Activated CD4-positive, alpha-beta T cell treated with anti-CD3 and anti-CD28 coated beads, Interleukin-2, Interleukin-6, amounts not matched to agents 100 ng/mL and 50 ng/mL, durations not matched to agents 16 hours and 8 hours (primary cell): ENCODE results near the gene ARPC1A.

Experiments used
- DNase-seq: peaks from one replicate; pipeline ENCODE4 v3.0.0-alpha.2; 2020

ARPC1A gene

DNA sequence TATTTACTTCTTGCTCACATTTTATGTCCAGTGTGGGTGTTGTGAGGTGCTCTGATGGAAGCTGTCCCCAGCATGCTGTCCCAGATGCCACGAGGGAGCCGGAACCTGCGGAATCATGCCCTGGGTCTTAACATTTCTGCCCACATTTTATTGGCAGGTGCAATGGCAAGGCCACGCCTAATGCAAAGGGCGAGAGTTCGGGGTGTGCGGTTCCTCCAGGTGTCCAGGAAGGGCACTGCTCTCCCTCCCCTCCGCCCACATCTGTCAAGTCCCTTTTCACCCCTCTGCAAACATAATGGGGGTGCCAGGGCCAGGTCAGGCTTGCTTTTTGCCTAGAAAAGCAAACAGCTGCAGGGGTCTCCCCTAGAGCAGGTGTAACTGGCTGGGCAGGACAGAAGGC lies 66.3 kb downstream of the ARPC1A start:
- no peak for DNase-seq

DNA sequence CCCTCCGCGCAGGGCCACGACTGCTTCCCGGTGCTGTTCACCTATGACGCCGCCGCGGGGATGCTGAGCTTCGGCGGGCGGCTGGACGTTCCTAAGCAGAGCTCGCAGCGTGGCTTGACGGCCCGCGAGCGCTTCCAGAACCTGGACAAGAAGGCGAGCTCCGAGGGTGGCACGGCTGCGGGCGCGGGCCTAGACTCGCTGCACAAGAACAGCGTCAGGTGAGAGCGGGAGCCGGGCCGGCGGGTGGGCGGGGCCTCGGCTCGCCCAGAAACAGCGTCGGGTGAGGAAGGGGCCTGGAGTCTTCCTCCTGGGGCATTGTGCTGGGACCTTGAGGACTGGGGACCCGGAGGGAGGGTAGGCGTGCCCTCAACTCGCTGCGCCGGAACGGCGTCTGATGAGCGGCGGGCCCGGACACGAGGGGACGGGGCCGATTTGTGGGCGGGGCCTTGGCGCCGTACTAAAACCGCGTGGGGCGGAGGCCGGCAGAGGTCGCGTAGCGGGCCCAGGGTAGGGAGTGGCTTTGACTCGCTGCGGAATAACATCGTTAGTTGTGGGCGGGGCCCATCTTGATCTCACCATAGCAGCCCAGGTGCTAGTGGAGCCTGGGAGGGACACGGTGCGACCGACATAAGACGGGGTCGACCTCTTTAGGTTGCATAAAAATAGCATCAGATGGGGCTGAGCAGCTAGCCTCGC lies 67.1 kb downstream of the ARPC1A start:
- DNase-seq: peak; percentile 84

DNA sequence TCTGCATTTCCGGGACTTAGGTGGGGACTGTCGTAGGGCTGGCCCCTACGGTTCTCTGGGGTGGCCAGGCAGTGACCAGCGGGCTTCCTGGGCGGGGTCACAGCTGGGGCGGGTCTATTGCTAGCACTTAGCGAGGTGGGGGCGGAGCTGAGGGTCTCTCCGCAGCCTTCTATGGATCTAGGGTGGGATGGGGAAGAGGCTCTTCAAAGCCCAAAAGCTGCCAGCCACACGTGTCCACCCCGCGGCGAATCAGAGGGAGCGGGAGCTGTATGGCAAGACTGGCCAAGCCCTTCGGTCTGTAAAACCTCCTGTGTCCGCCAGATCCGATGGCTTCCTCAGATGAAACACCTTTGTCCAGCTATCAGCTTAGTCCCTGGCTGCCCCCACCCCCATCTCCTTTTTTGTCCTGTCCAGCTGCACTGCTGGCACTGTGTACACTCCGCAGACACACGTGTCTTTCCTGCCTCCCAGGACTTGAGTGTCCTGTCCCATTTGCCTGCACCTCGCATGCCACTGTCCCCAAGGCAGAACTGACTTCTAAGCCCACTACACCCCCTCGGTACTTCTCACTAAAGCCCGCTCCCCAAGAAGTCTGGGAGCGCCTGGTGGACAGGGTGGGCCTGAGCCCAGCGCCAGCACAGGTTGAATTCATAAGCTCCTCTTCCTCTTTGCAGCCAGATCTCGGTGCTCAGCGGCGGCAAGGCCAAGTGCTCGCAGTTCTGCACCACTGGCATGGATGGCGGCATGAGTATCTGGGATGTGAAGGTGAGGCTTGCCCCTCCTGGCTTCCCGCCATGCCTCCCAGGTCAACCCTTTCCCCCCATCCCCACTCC lies 67.9 kb downstream of the ARPC1A start:
- DNase-seq: no peak

DNA sequence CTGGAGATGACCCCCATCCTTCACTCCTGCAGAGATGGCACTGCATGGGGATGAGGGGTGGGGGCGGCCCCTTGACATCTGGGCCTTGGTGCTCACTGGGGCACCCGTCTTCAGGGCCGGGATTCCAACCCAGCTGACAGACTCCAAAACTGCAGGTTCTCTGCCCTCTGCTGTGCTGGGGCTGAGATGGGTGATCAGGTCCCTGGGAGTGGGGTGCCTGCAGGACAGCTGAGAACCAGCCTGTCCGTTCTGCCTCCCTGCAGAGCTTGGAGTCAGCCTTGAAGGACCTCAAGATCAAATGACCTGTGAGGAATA lies 68.4 kb downstream of the ARPC1A start:
- DNase-seq: no peak

DNA sequence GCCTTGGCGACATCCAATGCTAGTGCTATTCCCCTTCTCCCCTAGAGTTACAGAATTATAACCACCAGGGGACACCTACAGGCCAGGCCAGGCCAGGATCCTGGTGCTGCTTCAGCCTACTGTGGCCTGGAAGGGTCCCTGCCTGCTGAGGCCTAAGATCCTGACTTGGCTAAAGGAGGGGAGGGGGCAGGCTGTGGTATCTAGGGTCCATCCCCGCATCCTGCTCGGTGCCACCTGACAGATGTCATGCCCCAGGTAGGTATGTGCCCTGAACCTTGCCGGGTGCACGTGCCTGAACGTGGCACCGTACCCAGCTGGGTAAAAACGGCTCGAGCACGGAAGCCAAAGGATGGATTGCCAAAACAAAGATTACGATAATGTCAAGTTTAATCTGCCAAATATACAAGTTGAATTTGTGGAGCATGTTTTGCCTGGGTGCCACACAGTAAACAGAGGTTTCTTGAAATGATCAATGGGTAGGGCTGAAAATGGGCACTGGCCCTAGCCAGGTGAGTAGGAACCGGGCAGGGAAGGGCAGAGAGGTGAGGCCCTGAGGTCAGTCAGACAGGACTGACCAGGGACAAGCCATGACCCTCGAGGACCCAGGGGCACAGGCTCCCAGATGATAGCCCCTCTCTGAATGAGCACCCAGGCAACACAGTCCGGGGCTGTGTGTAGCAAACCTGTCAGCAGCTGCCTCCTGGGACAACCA lies 70.1 kb downstream of the ARPC1A start:
- DNase-seq: no peak

DNA sequence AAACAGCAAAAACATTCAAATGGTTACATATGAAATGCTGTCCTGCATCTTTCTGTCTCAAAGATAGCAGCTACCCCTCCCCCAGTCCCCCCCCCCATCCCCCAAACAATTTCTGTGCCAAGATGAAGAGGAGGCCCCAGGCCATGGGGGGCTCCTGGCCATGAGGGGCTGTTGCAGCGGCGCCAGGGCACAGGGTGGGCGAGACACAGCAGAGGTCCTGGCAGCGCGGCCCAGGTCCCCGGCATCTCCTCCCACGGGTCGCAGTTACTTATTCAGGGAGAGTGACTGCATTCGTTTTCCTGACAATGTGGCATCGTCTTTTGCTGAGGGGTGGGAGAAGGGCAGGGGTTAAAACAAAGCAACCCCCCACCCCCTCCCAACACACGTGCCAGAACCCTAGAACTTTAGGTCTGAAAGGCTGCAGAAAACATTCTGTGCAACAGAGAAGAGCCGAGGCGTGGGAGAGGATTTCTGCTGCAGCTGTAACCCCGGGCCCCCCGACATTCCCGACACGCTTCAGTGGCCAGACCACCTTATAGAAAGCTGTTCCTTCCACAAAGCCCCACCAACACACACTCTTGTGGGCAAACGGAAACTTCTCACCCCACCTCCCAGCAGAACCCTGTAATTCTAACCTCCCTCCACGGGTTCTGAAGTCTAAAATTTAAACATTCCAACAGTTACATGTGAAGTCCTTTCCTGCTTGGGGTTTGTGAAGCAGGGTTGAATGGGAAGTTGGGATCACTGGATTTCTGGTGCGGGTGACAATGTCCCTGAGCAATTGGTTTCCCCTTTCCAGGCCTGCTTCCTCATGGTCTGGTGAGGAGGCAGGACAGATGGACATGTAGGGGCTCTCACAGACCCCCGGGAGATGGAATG lies 71.0 kb downstream of the ARPC1A start:
- no peak for DNase-seq

DNA sequence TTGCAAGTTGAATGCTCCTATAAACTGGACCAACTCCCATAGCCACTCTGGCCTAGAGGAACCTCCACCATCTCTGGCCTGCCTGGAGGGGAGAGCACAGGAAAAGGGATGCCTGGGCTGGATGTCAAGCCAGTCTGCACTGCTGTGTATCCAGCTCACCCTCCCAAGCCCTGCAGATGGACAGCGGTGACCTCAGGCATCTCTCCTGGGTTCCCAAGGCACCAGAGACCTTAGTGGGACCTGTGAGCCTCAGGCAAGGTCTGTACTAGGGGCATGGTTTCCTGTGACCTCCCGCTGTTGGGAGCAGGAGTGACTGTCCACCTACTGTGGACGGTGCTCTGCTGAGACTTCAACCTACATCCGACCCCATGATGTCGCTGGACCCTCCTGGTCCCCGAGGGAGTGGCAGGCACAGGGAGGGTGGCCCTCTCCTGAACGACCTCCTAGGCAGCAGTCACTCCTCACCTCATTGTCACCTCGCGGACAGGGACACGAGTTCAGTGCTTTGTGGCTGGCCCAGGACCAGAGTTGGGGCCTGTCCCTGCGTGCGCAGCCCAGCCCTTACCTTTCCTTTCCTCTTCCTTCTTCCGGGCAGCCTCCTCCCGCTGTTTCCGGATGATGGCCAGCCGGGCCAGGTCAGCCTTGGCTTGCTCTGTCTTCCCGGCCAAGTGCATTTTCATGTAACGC lies 71.7 kb downstream of the ARPC1A start:
- DNase-seq: no peak

DNA sequence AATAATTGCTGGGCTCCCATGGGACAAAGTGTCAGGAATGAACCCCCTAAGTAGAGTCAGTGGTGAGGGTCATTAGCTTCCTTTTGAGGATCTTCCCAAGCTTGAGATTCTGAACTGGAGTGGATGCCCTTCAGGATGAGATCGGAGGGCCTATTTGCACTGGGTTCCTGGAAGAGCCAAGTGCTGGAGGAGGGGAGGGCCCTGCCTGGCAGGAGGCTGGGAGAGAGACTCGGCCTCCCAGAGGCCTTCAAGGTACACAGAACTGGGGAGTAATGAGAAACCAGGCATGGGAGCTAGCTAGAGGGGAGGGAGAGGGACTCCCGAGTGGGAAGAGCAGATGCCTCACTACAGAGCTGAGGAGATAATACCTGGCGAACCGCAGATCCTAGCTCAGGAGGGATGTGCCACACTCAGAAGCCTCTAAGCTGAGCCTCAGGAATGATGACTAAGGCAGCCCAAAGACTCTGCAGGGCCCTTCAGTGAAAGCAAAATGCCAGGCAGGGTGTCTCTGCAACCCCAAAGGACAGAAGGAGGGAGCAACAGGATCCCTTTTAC lies 73.3 kb downstream of the ARPC1A start:
- DNase-seq: no peak

DNA sequence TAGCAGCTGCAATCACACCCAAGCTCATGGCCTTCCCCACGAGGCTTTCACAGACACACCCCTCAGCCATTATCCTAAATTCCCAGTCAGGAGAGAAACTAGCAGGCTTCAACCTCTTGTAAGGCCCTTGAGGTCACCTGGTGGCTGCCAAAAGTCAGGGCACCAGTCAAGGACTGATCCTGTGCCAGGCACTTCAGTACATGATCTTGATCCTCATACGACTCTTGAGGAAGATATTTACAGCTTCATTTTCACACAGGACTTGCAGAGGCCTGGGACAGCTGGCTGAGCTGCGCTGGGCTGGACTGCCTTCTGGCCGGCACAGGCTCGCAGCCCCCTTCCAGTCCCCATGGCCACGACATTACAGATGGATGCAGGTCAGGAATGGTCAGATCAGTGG lies 73.9 kb downstream of the ARPC1A start:
- DNase-seq: no peak

DNA sequence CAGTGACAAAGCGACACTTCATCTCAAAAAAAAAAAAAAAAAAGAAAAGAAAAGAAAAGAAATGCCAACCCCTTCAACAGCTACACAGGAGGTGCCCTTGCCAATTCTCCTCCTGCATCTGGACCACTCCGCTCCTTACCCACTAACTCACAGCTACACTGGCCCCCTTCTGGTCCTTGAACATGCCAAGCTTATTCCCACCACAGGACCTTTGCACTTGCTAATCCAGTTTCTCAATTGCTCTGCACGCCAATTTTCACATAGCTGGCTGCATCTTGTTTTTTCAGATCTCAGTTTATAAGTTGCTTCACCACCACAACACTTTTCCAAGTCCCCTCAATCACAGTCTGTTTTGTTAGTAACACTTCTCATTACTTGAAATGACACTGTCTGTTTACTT lies 77.2 kb downstream of the ARPC1A start:
- DNase-seq: no peak

DNA sequence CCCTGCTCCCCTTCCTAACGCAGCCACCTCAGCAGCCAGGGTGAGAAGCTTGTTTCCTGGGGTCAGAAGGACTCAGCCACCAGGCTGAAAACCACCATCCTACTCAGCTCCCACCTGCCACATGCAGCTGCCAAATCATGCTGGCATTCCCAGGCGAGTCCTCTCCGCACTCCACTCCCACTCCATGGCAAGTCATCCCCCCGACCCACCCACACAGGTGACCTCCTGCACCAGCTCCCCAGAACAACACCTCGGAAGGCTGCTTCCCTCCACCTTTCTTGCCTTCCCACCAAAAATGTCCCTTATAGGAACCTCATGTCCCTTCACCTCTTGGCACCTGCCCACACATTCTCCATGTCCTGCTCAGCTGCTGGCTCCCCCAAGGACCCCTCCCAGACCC lies 78.1 kb downstream of the ARPC1A start:
- DNase-seq: no peak

DNA sequence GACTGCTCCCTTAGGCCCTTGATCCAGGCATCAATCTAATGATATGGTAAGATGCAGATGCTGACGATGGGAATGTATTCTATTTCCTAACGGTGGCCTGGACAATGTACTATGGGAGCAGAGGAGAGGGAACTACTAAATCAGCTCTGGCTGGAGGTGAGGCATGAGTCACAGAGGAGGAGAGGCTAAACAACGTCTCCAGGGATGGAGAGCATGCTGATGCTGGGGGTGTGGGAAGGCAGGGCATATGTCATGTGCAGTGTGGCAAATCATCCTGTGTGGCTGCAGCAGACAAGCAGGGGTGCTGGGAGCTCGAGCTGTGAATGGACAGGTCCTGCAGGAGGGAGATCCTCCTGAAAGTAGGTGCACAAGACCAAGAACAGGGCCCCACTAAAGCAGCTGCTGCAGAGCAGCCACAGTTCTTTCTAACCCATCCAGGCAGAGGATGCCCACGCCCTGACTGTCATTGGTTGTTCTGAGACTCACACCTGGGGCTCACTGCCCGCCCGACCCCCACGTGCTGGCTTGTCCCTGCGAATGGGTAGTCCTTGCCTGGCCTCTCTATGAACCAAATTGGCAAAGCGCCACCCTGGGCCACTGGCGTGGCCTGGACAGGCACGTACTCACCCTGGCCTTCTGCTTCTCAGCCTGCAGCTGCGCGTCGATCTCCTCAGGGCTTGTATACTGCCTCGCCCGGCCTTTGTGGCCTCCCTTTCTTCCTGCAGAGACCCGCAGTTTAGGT lies 78.7 kb downstream of the ARPC1A start:
- no peak for DNase-seq

DNA sequence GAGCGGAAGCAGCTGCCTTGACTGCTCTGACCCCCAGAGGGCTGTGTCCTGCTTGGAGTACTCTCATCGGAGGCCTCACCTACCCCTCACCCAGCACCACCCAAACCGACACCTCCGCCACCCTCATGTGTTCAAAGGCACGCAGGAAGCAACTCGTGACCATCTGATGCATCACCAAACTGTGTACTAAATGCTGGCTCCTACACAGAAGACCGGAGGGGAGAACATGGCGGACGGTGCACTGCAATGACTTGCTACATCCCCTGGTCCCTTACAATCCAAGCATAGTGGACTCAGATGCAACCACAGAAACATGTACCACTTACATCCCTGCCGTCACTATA lies 79.3 kb downstream of the ARPC1A start:
- DNase-seq: no peak

DNA sequence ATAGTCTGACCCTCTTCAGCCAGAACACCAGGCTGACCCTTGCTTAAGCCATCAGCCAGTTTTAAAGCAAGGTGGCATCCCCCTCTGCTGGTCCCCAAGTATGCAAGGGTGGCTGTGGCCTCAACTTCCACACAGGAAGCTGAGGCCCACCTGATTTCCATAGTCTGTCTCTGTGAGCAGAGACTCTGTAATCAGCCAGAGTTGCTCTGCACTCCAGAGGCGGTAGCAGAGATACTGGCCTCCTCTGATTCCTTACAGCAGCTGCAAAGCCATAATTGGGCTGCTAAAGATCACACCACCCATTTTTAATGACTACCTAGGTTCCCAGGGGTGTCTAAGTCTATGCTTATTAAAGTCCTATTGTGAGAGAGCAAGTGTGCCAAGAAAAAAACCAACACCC lies 80.9 kb downstream of the ARPC1A start:
- no peak for DNase-seq

DNA sequence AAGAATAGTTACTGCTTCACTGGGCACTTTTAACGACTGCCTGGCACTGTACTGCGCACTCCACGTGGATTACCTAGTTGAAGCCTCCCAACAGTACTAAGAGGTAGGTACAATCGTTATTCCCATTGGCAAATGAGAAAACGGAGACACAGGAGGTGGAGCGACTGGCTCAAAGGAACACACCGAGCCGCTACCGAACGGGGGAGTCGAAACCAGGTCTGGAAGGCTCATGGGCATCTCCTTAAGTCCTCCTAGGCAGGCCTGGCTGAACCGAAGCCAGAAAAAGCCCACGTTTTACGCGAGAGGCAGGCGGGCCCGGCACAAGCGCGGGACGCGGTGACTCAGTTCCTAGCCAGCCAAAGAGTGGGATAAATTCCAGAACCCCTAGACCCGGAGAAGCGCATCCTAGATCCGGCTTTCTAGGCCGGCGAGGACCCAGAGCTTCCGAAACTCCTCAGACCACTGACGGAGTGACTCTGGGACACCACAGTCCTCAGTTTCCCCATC lies 82.2 kb downstream of the ARPC1A start:
- DNase-seq: no peak

DNA sequence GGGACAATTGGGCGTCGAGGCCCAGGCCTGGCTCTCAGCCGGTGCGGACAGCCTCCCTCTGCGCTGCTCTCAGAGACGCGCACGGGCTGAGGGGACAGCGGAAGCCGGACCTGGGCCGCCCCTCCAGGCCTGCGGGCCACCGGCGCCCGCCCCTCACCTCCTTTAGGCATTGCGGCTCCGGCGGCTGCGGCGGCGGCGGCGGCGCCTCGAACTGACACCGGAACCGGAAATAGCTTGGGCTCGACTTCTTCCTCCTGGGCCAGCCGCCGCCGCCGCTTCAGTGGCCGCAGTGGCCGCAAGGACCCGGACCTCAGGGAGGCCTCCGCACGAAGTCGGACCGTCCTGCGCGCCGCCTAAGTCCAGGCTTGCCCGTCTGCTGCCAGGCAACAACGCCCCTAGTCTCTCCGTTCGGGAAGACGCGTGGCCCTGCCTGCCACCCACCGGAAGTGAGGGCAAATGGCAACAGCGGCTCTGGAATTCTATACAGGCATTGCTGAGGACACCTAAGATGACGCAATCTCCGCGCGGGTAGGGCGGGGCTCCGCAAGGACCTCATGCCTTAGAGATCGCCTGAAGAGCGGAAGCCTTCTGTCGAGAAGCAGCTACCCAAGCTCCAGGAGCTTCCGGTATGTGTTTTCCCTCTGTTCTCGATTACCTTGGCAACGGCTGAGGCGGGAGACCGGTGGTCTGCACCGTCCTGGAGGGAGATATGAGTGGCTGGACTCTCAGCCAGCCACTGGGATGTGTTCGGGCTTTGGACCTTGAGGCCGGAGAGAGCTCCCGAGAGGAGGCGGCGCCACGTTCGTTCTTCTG lies 82.9 kb downstream of the ARPC1A start, which contains the start of the genes BUD31 and PDAP1:
Gene BUD31 (plus strand): TSS at position 591 of the 813 bp plus-strand sequence. CDS start 2,124 bp downstream, outside the sequence.
Gene PDAP1 (minus strand): TSS at position 219 of the 813 bp plus-strand sequence. CDS start 49 bp downstream, at position 170.
- peak; percentile 94 for DNase-seq

DNA sequence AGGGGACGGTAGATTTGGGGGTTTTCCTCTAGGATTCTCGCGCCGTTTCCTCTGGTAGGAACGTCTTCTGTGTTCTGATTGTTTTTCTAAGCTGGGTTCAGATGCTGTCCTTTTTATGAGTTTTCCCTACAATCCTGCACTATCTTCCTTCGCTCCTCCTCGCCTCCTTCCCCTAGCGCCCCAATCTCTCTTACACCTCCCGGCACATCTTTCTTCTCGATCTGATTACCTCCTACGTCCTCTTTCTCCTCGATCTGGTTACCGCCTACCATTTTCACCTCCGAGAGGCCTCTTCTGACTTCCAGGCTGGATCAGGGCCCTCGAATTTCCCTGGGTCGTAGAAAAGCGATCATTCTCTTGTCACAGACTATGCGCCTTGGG lies 83.5 kb downstream of the ARPC1A start:
- no peak for DNase-seq

DNA sequence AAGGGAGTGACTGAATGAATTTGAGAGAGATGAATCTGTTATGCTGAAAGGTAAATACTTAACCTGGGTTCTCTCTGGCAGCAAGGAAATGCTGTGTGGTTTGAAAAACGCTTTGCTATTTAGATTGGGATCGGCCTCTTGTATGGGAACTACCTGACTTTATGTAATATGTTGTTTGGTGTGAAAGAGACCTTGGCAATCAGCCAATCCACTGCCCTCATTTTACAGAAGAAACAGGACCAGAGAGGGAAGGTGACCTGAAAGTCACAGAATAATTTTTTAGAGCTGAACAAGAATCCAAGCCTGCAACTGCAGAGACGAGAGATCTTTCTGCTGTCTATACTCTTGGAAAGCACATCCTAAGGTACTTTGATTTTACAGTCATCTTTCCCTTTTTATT lies 84.1 kb downstream of the ARPC1A start:
- no peak for DNase-seq

DNA sequence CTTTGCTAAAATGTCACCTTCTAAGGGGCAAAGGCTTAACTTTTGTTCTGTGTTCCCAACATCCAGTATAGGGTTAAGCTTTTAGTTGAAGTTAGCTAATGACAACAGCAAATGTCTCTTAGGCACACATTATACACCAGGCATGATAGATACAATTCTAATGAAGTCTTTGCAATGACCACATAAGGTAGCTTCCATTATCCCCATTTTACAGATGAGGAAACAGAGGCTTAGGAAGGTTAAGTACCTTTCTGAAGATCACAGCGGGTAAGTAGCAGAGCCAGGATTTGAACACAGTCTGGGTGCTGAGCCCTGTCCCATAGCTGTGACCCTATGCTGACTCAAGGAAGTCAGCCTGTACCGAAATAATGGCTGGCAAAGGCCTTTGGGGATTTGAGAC lies 84.9 kb downstream of the ARPC1A start:
- DNase-seq: no peak

DNA sequence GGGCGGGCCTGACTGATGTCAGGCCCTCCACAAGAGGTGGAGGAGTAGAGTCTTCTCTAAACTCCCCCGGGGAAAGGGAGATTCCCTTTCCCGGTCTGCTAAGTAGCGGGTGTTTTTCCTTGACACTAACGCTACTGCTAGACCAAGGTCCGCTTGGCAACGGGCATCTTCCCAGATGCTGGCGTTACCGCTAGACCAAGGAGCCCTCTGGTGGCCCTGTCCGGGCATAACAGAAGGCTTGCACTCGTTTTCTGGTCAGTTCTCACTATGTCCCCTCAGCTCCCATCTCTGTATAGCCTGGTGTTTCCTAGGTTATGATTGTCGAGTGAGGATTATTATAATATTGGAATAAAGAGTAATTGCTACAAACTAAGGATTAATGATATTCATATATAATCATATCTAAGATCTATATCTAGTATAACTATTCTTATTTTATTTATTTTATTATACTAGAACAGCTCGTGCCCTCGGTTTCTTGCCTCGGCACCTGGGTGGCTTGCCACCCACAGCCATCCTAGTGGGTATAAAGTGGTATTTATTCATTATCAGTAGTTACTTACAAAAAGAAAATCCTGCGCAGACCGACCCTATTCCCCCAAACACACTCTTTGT lies 89.9 kb downstream of the ARPC1A start:
- DNase-seq: peak; percentile 40
